GM12878 (cell line): ENCODE measurements around the gene IL36G.

Experiments used
- EZH2 ChIP-seq: IDR thresholded peaks from 2 replicates; pipeline ENCODE4 v1.6.1; 2012; ENCODE audit warnings: low read depth, mild to moderate bottlenecking, control low read depth, inconsistent platforms, low read length, borderline replicate concordance; ENCODE audit not compliant: control insufficient read depth
- HCFC1 ChIP-seq: fragments of 150-350 bp; IDR thresholded peaks from 2 replicates; pipeline ENCODE4 v1.6.1; 2014; ENCODE audit warnings: low read length
- SMAD5 ChIP-seq: IDR thresholded peaks from 2 replicates; pipeline ENCODE4 v1.6.1; 2016; ENCODE audit warnings: antibody characterized with exemption, low read depth
- TF ChIP-seq, protein P1 (sequence below), 3 experiments: IDR thresholded peaks in 2 of 3; conservative IDR thresholded peaks in 1 of 3; 2 replicates each; pipeline ENCODE4 v1.5.1; 2011; ENCODE audit warnings: low read depth in 3 of 3, low read length in 3 of 3, mild to moderate bottlenecking in 3 of 3, control low read depth in 2 of 3, moderate library complexity in 2 of 3, inconsistent platforms in 1 of 3, mixed read lengths in 1 of 3; ENCODE audit not compliant: control insufficient read depth in 2 of 3, insufficient read depth in 1 of 3; ENCODE audit errors: extremely low read depth in 1 of 3
- TF ChIP-seq, protein P2 (sequence below): IDR thresholded peaks from 2 replicates; pipeline ENCODE4 v1.6.1; 2012; ENCODE audit warnings: mild to moderate bottlenecking, low read depth, low read length

DNA sequence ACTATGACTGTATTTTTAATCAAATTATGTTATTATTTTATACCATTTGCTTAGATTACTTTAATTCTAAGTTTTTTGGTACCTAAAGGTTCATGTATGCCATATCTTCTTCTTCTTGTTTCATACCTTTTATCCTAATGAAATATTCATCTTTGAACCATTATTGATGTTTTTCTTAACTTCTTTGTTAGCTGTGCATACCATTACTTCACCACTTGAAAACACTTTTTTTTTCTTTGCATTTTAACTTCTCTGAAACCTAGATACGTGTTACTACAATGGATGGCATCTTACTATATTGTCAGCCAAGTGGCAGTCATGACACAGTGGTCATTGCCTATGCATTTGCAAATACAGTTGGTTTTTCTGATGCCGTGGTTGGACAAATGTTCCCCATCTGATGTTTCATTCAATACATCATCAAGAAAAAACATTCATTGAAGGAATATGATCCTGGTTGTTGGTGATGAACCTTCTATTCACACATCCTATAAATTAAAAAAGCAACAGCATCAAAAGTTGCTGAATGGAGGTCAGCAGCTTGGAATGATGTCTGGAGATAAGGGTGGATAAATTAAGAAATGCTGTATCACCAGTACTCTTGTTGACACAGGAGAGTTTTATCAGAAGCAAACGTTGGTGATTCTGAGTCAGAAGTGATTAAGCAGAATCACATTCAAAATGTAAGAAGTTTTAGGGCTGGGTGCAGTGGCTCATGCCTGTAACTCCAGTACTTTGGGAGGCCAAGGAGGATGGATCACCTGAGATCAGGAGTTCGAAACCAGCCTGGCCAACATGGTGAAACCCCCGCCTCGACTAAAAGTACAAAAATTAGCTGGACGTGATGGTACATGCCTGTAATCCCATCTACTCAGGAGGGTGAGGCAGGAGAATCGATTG is 34.9 kb downstream of the IL36G start:
- TF ChIP-seq, protein P1, sequence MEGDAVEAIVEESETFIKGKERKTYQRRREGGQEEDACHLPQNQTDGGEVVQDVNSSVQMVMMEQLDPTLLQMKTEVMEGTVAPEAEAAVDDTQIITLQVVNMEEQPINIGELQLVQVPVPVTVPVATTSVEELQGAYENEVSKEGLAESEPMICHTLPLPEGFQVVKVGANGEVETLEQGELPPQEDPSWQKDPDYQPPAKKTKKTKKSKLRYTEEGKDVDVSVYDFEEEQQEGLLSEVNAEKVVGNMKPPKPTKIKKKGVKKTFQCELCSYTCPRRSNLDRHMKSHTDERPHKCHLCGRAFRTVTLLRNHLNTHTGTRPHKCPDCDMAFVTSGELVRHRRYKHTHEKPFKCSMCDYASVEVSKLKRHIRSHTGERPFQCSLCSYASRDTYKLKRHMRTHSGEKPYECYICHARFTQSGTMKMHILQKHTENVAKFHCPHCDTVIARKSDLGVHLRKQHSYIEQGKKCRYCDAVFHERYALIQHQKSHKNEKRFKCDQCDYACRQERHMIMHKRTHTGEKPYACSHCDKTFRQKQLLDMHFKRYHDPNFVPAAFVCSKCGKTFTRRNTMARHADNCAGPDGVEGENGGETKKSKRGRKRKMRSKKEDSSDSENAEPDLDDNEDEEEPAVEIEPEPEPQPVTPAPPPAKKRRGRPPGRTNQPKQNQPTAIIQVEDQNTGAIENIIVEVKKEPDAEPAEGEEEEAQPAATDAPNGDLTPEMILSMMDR (IDR thresholded peaks at IDR 0.05 in 2 of 3, conservative IDR thresholded peaks at IDR 0.05 in 1 of 3; ENCODE audit: control insufficient read depth in 2 of 3, extremely low read depth in 1 of 3, insufficient read depth in 1 of 3, low read depth in 3 of 3, low read length in 3 of 3), result no peak
- no peak for TF ChIP-seq SMAD5
- TF ChIP-seq HCFC1, result no peak
- TF ChIP-seq EZH2, result no peak
- TF ChIP-seq, protein P2, sequence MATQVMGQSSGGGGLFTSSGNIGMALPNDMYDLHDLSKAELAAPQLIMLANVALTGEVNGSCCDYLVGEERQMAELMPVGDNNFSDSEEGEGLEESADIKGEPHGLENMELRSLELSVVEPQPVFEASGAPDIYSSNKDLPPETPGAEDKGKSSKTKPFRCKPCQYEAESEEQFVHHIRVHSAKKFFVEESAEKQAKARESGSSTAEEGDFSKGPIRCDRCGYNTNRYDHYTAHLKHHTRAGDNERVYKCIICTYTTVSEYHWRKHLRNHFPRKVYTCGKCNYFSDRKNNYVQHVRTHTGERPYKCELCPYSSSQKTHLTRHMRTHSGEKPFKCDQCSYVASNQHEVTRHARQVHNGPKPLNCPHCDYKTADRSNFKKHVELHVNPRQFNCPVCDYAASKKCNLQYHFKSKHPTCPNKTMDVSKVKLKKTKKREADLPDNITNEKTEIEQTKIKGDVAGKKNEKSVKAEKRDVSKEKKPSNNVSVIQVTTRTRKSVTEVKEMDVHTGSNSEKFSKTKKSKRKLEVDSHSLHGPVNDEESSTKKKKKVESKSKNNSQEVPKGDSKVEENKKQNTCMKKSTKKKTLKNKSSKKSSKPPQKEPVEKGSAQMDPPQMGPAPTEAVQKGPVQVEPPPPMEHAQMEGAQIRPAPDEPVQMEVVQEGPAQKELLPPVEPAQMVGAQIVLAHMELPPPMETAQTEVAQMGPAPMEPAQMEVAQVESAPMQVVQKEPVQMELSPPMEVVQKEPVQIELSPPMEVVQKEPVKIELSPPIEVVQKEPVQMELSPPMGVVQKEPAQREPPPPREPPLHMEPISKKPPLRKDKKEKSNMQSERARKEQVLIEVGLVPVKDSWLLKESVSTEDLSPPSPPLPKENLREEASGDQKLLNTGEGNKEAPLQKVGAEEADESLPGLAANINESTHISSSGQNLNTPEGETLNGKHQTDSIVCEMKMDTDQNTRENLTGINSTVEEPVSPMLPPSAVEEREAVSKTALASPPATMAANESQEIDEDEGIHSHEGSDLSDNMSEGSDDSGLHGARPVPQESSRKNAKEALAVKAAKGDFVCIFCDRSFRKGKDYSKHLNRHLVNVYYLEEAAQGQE, result no peak
